ENCODE results near the gene IGSF9.

IGSF9 gene

GRCh38 chr1:159879136-159879535, 66.3 kb downstream of the IGSF9 start:
- H3K4me3 Mint-ChIP-seq: no peak overlapping the region
- H3K27ac Mint-ChIP-seq: no peak overlapping the region
- H3K36me3 Mint-ChIP-seq (ENCODE audit: low read depth): no peaks in the 10 kb centered on the region
- H3K27me3 Mint-ChIP-seq: peaks cover 3% of the 10 kb centered on the region
- no peaks in the 10 kb centered on the region for H3K4me1 Mint-ChIP-seq (ENCODE audit: low read depth)
- no peaks in the 10 kb centered on the region for H3K9me3 Mint-ChIP-seq

GRCh38 chr1:159877695-159878444, 67.5 kb downstream of the IGSF9 start:
- no peaks in the 10 kb centered on the region for H3K4me1 Mint-ChIP-seq (ENCODE audit: low read depth)
- H3K4me3 Mint-ChIP-seq: no peak overlapping the region
- H3K9me3 Mint-ChIP-seq: no peaks in the 10 kb centered on the region
- no peaks in the 10 kb centered on the region for H3K36me3 Mint-ChIP-seq (ENCODE audit: low read depth)
- peaks cover 3% of the 10 kb centered on the region for H3K27me3 Mint-ChIP-seq
- no peak overlapping the region for H3K27ac Mint-ChIP-seq
